Activated gamma-delta T cell (primary cell): ENCODE measurements around the gene RNF25.

Source experiments
- DNase-seq: peaks from one replicate; lab custom pipeline; 2025; lab: John Stamatoyannopoulos, UW

The RNF25 gene

DNA sequence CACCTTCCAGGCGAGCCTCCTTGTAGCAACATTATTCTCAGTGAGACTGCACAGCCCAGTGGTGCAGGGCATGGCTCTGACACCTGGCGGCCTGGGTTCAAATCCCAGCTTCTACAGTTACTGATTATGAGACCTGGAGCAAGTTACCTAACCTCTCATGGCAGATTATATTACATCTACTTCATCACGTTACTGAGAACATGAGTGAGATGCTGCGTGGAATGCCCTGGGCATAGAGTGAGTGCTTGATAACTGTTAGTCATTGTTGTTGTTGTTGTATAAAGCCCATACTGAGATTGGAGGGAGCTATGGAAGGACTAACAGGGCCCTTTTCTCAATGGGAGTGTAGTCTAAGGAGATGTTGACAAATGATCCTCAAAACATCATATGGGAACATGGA is 45.4 kb downstream of the RNF25 start:
- no peak for DNase-seq

DNA sequence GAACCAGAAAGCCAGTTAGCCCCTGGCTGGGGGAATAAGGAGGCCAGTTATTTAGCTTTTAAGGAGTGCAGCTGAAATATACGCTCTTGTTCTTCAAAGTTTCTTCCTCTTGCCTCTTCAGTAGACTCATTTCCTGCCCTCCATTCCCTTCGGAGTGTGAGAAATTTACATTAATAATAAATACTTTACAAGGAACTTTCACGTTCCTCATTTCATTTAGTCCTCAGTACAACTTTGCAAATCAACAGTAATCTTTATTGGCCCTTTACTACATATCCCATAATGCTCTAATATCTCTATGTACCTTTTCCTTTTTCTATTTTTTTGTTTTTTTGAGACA is 48.5 kb downstream of the RNF25 start:
- DNase-seq = no peak

DNA sequence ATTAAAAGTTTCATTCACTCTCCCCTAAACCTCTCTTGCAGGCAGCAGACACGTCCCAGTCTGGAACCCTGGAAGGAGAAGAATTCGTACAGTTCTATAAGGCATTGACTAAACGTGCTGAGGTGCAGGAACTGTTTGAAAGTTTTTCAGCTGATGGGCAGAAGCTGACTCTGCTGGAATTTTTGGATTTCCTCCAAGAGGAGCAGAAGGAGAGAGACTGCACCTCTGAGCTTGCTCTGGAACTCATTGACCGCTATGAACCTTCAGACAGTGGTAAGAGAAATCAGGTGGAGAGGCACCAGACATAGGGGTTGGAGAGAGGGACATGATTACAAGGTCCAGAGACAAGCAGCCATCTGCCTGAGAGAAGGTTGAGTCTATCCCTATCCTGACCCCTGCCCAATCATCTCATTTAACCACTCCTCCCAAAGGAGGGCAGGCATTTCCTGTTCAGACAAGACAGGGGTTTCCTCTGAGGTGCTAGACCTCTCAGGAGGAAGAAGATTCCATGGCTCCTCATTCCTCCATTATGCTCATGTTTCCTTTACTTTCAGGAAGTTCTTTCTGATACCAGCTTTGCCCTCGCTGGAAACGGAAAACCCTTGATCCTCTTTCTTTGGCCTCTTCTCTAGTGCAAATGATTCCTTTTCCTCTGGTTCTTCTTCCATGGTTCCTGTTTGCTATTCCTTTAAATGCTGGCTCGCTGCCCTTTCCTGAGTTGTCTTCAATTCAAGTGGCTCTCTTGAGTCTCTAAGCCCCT is 49.0 kb downstream of the RNF25 start:
- DNase-seq = no peak

DNA sequence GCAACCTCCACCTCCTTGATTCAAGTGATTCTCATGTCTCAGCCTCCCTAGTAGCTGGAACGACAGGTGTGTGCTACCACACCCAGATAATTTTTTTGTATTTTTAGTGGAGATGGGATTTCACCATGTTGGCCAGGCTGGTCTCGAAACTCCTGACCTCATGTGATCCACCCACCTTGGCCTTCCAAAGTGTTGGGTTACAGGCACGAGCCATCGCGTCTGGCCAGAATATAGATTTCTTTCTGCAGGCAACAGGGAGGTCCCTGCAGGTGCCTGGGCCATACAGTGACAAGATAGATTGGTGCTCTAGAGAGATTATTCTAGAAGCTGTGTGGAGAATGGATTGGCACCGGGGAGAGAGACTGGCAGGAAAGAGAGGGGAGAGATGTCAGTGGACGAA is 50.8 kb downstream of the RNF25 start:
- DNase-seq = no peak

DNA sequence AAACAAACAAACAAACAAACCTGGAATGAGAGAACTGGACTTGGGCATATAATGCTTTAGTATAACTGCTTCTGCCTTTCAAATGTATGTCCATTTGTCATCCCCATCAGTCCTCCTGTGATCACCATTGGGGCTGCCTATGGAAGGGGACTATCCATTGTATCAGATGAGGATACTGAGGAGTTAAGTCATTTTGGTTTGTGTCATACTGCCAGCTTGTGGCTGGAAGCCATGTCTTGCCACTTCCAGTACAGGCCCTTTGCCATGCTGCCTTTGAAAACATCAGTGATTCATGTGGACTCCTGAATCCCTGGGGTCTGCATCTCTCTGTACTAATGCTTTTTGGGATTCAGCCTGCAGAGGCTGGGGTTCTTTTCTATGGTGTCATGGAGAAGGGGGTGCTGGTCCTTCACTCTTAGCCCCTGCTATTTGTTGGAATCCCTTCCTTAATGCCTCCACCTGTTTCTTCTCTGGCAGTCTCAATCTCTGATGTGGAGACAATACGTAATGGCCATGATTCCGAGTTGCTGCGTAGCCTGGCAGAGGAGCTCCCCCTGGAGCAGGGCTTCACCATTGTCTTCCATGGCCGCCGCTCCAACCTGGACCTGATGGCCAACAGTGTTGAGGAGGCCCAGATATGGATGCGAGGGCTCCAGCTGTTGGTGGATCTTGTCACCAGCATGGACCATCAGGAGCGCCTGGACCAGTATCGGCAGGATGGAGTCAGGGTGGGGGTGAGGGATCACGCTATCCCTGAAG is 53.5 kb downstream of the RNF25 start:
- no peak for DNase-seq

DNA sequence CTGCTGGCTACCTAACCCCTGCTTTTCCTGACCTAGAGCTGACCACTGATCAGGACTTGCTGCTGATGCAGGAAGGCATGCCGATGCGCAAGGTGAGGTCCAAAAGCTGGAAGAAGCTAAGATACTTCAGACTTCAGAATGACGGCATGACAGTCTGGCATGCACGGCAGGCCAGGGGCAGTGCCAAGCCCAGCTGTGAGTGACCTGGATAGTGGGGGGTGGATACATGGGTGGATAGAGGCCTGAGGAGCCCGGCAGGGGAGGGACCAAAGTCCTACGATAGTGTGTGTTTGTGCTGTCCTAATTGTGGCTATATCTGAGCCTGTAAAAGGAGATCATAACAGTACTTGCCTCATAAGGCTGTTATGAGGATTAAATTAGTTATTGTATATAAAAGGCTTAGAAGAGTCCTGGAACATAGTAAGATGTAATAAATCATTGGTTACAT is 55.9 kb downstream of the RNF25 start:
- DNase-seq = no peak
